H1 (cell line): Measurements from ENCODE around the gene PIK3R6. TPM values are rescaled to one million over a fixed set of nuclear protein-coding genes. Genes with fewer than 3 reads are reported as not detected.
A peak's percentile ranks its signal among the peaks of the same experiment; 100 is the strongest.

Experiments
- CTCF ChIA-PET: fragments of 300-600 bp; sonication (Branson Sonifier 250); formaldehyde crosslinking; loops from one replicate; lab custom pipeline; 2021; ENCODE audit not compliant: partially characterized antibody; lab: Charles Lee
- POLR2A ChIA-PET: fragments of 300-600 bp; sonication (Branson Sonifier 250); formaldehyde crosslinking; loops from one replicate; lab custom pipeline; 2021; ENCODE audit warnings: inconsistent platforms; ENCODE audit not compliant: partially characterized antibody; lab: Charles Lee
- DNase-seq, 2 experiments: peaks; one replicate each; pipeline versions ENCODE4 v3.0.0 to v3.0.0-alpha.2; 2010 to 2022; ENCODE audit warnings: low spot score in 2 of 2, low read depth in 1 of 2, mixed read lengths in 1 of 2
- FAIRE-seq: peaks from 2 replicates; lab custom pipeline; 2011; peaks lifted over from hg19 to GRCh38; lab: Jason Lieb, UNC
- H2AFZ ChIP-seq: 2 replicates; pipeline ENCODE4 v1.8.1; 2012; ENCODE audit warnings: low read length, inconsistent platforms
- H2AK5ac ChIP-seq: 2 replicates; pipeline ENCODE4 v1.6.1; 2013; ENCODE audit warnings: low read depth, low read length
- H2BK120ac ChIP-seq: replicated peaks from 2 replicates; pipeline ENCODE3; 2013; ENCODE audit warnings: low read depth, low read length, inconsistent platforms
- H2BK12ac ChIP-seq: 2 replicates; pipeline ENCODE4 v1.6.1; 2013; ENCODE audit warnings: low read depth, low read length
- H2BK15ac ChIP-seq: 2 replicates; pipeline ENCODE4 v1.6.1; 2013; ENCODE audit warnings: low read length
- H2BK20ac ChIP-seq: 2 replicates; pipeline ENCODE4 v1.6.1; 2013; ENCODE audit warnings: low read length
- H2BK5ac ChIP-seq: 2 replicates; pipeline ENCODE4 v1.6.1; 2013; ENCODE audit warnings: low read depth, low read length
- H3K14ac ChIP-seq: 2 replicates; pipeline ENCODE4 v1.6.1; 2013; ENCODE audit warnings: inconsistent platforms; ENCODE audit not compliant: insufficient read length
- H3K18ac ChIP-seq: 2 replicates; pipeline ENCODE4 v1.6.1; 2013; ENCODE audit warnings: low read length; ENCODE audit errors: extremely low read depth
- H3K23ac ChIP-seq: 2 replicates; pipeline ENCODE4 v1.6.1; 2013; ENCODE audit warnings: inconsistent platforms; ENCODE audit not compliant: insufficient read length
- H3K23me2 ChIP-seq: 2 replicates; pipeline ENCODE4 v1.6.1; 2013; ENCODE audit warnings: low read depth, low read length
- H3K27ac ChIP-seq: 2 replicates; pipeline ENCODE4 v1.6.1; 2011; ENCODE audit warnings: low read depth, low read length, inconsistent platforms
- H3K27me3 ChIP-seq, 4 experiments: replicated peaks in 1 of 4; 1 replicate in 1 of 4; 2 replicates in 3 of 4; pipeline versions ENCODE4 v1.6.1 to v1.8.1; 2011 to 2013; ENCODE audit warnings: low read length in 3 of 4, mild to moderate bottlenecking in 3 of 4, inconsistent platforms in 2 of 4, mixed read lengths in 2 of 4, moderate library complexity in 1 of 4; ENCODE audit not compliant: control insufficient read depth in 3 of 4, insufficient read depth in 3 of 4; ENCODE audit errors: extremely low read depth in 1 of 4
- H3K36me3 ChIP-seq, 4 experiments: 2 replicates each; pipeline versions ENCODE4 v1.6.1 to v1.8.1; 2011 to 2013; ENCODE audit warnings: mild to moderate bottlenecking in 4 of 4, low read length in 3 of 4, moderate library complexity in 2 of 4, control low read depth in 1 of 4, inconsistent platforms in 1 of 4; ENCODE audit not compliant: insufficient read depth in 4 of 4, control insufficient read depth in 2 of 4
- H3K4ac ChIP-seq: replicated peaks from 2 replicates; pipeline ENCODE3; 2013; ENCODE audit warnings: low read length, low read depth, mixed read lengths, inconsistent platforms; ENCODE audit not compliant: insufficient read length
- H3K4me1 ChIP-seq, 4 experiments: replicated peaks in 1 of 4; 1 replicate in 1 of 4; 2 replicates in 3 of 4; pipeline versions ENCODE4 v1.6.1 to v1.8.1; 2011 to 2013; ENCODE audit warnings: low read length in 3 of 4, inconsistent platforms in 2 of 4, mixed read lengths in 1 of 4; ENCODE audit not compliant: insufficient read depth in 4 of 4, control insufficient read depth in 3 of 4
- H3K4me2 ChIP-seq, 2 experiments: 2 replicates each; pipeline versions ENCODE4 v1.6.1 to v1.8.1; 2011 to 2013; ENCODE audit warnings: low read depth in 2 of 2, low read length in 2 of 2, control low read depth in 1 of 2, inconsistent platforms in 1 of 2, mild to moderate bottlenecking in 1 of 2; ENCODE audit not compliant: insufficient read depth in 1 of 2
- H3K4me3 ChIP-seq, 4 experiments: fragments of 200-600, 300-600 bp in 1 of 4; sonication (generic), shearing (Covaris generic), sonication (Bioruptor Twin) in 1 of 4; 2 replicates each; pipeline versions ENCODE4 v1.5.1 to v1.8.1; 2011 to 2016; ENCODE audit warnings: low read length in 4 of 4, low read depth in 3 of 4, control low read depth in 2 of 4, inconsistent platforms in 2 of 4, mild to moderate bottlenecking in 2 of 4, mixed read lengths in 1 of 4, moderate library complexity in 1 of 4; ENCODE audit not compliant: insufficient read depth in 2 of 4; ENCODE audit errors: extremely low read depth in 1 of 4
- H3K56ac ChIP-seq: replicated peaks from 2 replicates; pipeline ENCODE3; 2013; ENCODE audit warnings: low read depth, mild to moderate bottlenecking, mixed read lengths, low read length, inconsistent platforms; ENCODE audit not compliant: insufficient read length
- H3K79me1 ChIP-seq: 2 replicates; pipeline ENCODE4 v1.6.1; 2013; ENCODE audit warnings: low read depth, low read length, control low read depth
- H3K79me2 ChIP-seq, 2 experiments: 2 replicates each; pipeline versions ENCODE4 v1.6.1 to v1.8.1; 2012 to 2013; ENCODE audit warnings: low read length in 2 of 2, mild to moderate bottlenecking in 2 of 2, inconsistent platforms in 1 of 2; ENCODE audit not compliant: insufficient read depth in 2 of 2, control insufficient read depth in 1 of 2
- H3K9ac ChIP-seq, 4 experiments: replicated peaks in 1 of 4; 1 replicate in 1 of 4; 2 replicates in 3 of 4; pipeline versions ENCODE4 v1.6.1 to v1.8.1; 2011 to 2013; ENCODE audit warnings: low read depth in 3 of 4, low read length in 3 of 4, control low read depth in 2 of 4, mild to moderate bottlenecking in 2 of 4, moderate library complexity in 2 of 4, inconsistent platforms in 1 of 4; ENCODE audit errors: extremely low read depth in 1 of 4
- H3K9me3 ChIP-seq, 2 experiments: 2 replicates each; pipeline versions ENCODE4 v1.6.1 to v1.8.1; 2012 to 2013; ENCODE audit warnings: mild to moderate bottlenecking in 2 of 2, moderate library complexity in 2 of 2, control low read depth in 1 of 2, inconsistent platforms in 1 of 2, low read depth in 1 of 2, low read length in 1 of 2, mixed read lengths in 1 of 2; ENCODE audit not compliant: insufficient read depth in 2 of 2
- H4K20me1 ChIP-seq, 2 experiments: replicated peaks in 1 of 2; 2 replicates each; pipeline versions ENCODE3 to v1.8.1; 2011 to 2013; ENCODE audit warnings: inconsistent platforms in 2 of 2, low read length in 2 of 2, mild to moderate bottlenecking in 1 of 2; ENCODE audit not compliant: insufficient read depth in 2 of 2, control insufficient read depth in 1 of 2
- H4K5ac ChIP-seq: 2 replicates; pipeline ENCODE4 v1.6.1; 2013; ENCODE audit warnings: low read length, low read depth, mixed read lengths, inconsistent platforms; ENCODE audit not compliant: insufficient read length
- H4K8ac ChIP-seq: 2 replicates; pipeline ENCODE4 v1.8.0; 2013; ENCODE audit warnings: mild to moderate bottlenecking, moderate library complexity, low read length, inconsistent platforms; ENCODE audit not compliant: insufficient read depth; ENCODE audit errors: extremely low read depth
- H4K91ac ChIP-seq: replicated peaks from 2 replicates; pipeline ENCODE3; 2013; ENCODE audit warnings: low read length, mixed read lengths, inconsistent platforms; ENCODE audit not compliant: insufficient read length
- ASH2L ChIP-seq: fragments of 200-600, 300-600 bp; sonication (generic); IDR thresholded peaks from one replicate; pipeline ENCODE4 v1.7.1; 2017; ENCODE audit warnings: low read length
- CEBPB ChIP-seq: IDR thresholded peaks from 2 replicates; pipeline ENCODE4 v1.6.1; 2012; ENCODE audit warnings: low read depth, low read length
- GABPA ChIP-seq: IDR thresholded peaks from 2 replicates; pipeline ENCODE4 v1.6.1; 2011; ENCODE audit warnings: mild to moderate bottlenecking, low read length, moderate library complexity, borderline replicate concordance; ENCODE audit not compliant: insufficient read depth
- KDM1A ChIP-seq: fragments of 200-600, 300-600 bp; sonication (generic); IDR thresholded peaks from 2 replicates; pipeline ENCODE4 v1.7.1; 2016; ENCODE audit warnings: mild to moderate bottlenecking, low read length, borderline replicate concordance
- SRF ChIP-seq: IDR thresholded peaks from 2 replicates; pipeline ENCODE4 v1.6.1; 2011; ENCODE audit warnings: mild to moderate bottlenecking, low read depth, low read length, moderate library complexity
- WGBS, 2 experiments: shearing (Covaris generic) in 1 of 2; methylation state at CpG; one replicate each; pipeline versions ENCODE4 v1.1.6 to v1.1.7; 2013 to 2015; ENCODE audit warnings: low lambda C conversion rate in 2 of 2, mixed read lengths in 2 of 2, inconsistent platforms in 1 of 2, low coverage in 1 of 2, missing lambda C conversion rate in 1 of 2; ENCODE audit not compliant: insufficient replicate concordance in 2 of 2, insufficient coverage in 1 of 2, insufficient read length in 1 of 2; ENCODE audit errors: extremely low coverage in 1 of 2, missing lambda C conversion rate in 1 of 2; 5-methylcytosine and 5-hydroxymethylcytosine counted together
- polyA plus RNA-seq, 7 experiments: library from polyadenylated mRNA; depleted of rRNA in 3 of 7; stranded (reverse) in 5 of 7; unstranded in 2 of 7; fragments of >200 nt in 5 of 7; fragments of 200-250 nt in 2 of 7; gene quantifications; 1 replicate in 5 of 7; 2 replicates in 1 of 7; 4 replicates in 1 of 7; pipeline versions ENCODE4 v1.2.1 to v1.2.3, GENCODE V29; 2011 to 2013; ENCODE audit warnings: missing spikeins in 2 of 7, mixed read lengths in 2 of 7
- total RNA-seq: library from RNA; stranded (reverse); fragmentation: NEBNext Ultra II Directional; extraction: Animal tissue kit (Norgen Biotek cat#: 25700); gene quantifications from 2 replicates; pipeline ENCODE4 v1.2.1, GENCODE V29; 2021

Gene PIK3R6
- total and polyA plus RNA-seq, 2 of the 8 experiments (the other 6 are each of a cell fraction or from before 2014, with no cell fraction given), result 0.24 to 1.2 TPM

GRCh38 chr17:8754890-8755289, 112.6 kb downstream of the PIK3R6 start:
- H3K14ac ChIP-seq, result no peak overlapping the region
- no peak overlapping the region for H2BK12ac ChIP-seq
- H4K5ac ChIP-seq, result no peak overlapping the region
- CTCF ChIA-PET, result interaction anchor here (0.6 to 3.3 kb wide), 8 partner anchors 9 to 211 kb away, joined by 3 to 32 read pairs (median 6); partner anchors contain the start of gene PIK3R5
- no peak overlapping the region for H3K4ac ChIP-seq
- no peak overlapping the region for H3K56ac ChIP-seq
- H2BK15ac ChIP-seq, result no peak overlapping the region
- no peak overlapping the region for H4K8ac ChIP-seq
- H3K9me3 ChIP-seq, result no peaks in the 10 kb centered on the region
- no peak overlapping the region for H3K27ac ChIP-seq
- H3K9ac ChIP-seq, result no peak overlapping the region; a peak in 1 of 7 replicates
- H3K23ac ChIP-seq, result no peak overlapping the region
- WGBS, 2 experiments, result 81% methylated on average over 7 of the region's 8 CpGs; no CpG with 5 or more reads in 1 of the 2 experiments
- DNase-seq, result no peak
- no peak overlapping the region for H3K18ac ChIP-seq
- H2BK5ac ChIP-seq, result no peak overlapping the region
- H3K36me3 ChIP-seq, result no peaks in the 10 kb centered on the region
- POLR2A ChIA-PET, result interaction anchor here (1.0 kb wide), 1 partner anchor 372 kb away, joined by 4 read pairs; the partner anchor contains the start of gene RPL26
- TF ChIP-seq CEBPB, result no peak
- no peak for TF ChIP-seq GABPA
- TF ChIP-seq KDM1A, result no peak
- TF ChIP-seq ASH2L, result no peak
- no peak for TF ChIP-seq SRF
- TF ChIP-seq, all 59 proteins: peak for 0
- Histone ChIP-seq H2AK5ac (no peak overlapping the region), H3K79me2 (no peaks in the 10 kb centered on the region), H3K27me3 (no peaks in the 10 kb centered on the region), H3K4me3 (no peak overlapping the region), H2BK120ac (no peak overlapping the region), H3K4me2 (no peak overlapping the region), H3K4me1 (0 out of 7 replicates have a peak, but pooled peaks cover 0 to 2% (median 0%) of the 10 kb centered on the region in 4 experiments), H2BK20ac (no peak overlapping the region), H4K20me1 (no peaks in the 10 kb centered on the region), H3K23me2 (no peaks in the 10 kb centered on the region), H3K79me1 (no peaks in the 10 kb centered on the region), H2AFZ (peak overlapping the region; percentile 71; the same call in 1 of the 2 replicates), H4K91ac (no peak overlapping the region)
- no peak for FAIRE-seq
